GM19023 (cell line): ENCODE data around the gene ELOB.

Experiments
- ATAC-seq: cut with Tn5 transposase; IDR thresholded peaks from one replicate; pipeline ENCODE4 v1.9.1; 2021; ENCODE audit warnings: mild to moderate bottlenecking, moderate library complexity; ENCODE audit not compliant: unreplicated experiment

Gene ELOB

GRCh38 chr16:2777231-2777902 is at the start of gene ELOB:
Gene ELOB, minus strand, starts transcription at chr16:2777280. Its CDS starts 41 bp downstream, at chr16:2777239.
- peak; percentile 72 for ATAC-seq

DNA sequence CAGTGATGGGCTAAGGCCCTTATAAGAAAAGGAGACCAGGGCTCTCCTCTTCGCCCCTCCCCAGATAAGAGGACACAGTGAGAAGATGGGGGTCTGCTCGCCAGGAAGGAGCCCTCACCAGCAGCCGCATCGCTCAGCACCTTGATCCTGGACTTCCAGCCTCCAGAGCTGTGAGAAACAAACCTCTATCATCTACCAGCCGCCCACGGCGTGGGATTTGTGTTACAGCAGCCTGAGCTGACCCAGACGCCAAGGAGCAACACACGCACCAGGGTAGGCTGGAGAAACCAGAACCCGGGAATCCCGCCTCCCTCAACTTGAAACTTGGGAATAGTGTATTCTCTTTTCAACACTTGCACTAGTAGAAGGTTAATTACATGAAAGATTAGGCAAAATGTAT is 48.8 kb upstream of the ELOB start:
- ATAC-seq = no peak

GRCh38 chr16:2825049-2825742 is 48.1 kb upstream of the ELOB start:
- ATAC-seq = no peak

DNA sequence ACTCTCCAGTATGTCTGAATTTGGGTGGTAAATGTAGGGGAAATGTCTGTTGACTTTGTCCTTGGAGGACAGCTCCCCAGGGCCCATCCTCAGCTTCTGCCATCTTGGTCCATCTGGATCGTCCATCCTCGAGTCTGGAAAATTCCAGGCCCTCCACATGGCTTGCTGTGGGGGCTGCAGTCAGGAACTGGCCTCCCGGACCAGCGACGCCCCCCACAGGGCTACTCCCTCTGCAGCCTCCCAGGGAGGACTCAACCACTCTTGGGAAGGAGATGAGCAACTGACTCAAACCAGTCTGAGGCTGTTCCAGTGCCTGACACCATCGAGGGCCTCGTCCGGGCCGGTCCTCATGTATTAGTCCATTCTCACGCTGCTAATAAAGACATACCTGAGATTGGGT is 47.5 kb upstream of the ELOB start:
- no peak for ATAC-seq

DNA sequence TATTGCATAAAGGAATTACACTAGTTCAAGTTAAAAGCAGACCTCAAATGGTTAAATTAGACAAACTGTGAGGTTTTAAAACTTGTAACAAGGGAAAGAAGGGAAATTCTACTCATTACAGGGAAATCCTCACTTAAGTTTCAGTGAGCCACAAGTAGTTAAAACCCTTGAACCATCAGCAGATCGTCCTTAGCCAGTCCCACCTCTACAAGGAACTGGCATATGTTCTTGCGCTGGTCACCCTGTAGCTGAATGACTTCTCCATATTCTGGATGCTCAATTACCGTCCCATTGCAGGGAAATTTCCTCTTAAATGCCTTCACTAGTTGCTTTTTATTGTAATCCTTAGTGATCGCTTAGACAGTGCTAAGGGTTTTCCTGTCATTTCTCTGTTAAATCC is 45.4 kb upstream of the ELOB start:
- ATAC-seq = no peak

DNA sequence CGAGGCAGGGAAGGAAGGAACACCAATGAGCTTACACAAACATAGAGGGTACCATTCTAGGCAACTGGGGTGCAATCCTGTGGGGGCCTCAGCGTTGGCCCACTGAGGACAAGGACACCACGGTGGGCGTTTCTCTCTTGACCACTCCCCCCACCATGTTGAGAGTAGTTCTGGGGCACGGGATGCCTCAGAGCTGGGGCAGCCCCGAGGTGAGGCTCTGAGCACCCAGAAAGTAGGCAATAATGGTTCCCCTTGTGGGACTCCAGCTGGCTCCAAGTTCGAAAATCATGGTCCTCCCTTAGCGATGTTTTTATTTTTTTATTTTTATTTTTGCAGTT is 45.0 kb upstream of the ELOB start:
- ATAC-seq = no peak

DNA sequence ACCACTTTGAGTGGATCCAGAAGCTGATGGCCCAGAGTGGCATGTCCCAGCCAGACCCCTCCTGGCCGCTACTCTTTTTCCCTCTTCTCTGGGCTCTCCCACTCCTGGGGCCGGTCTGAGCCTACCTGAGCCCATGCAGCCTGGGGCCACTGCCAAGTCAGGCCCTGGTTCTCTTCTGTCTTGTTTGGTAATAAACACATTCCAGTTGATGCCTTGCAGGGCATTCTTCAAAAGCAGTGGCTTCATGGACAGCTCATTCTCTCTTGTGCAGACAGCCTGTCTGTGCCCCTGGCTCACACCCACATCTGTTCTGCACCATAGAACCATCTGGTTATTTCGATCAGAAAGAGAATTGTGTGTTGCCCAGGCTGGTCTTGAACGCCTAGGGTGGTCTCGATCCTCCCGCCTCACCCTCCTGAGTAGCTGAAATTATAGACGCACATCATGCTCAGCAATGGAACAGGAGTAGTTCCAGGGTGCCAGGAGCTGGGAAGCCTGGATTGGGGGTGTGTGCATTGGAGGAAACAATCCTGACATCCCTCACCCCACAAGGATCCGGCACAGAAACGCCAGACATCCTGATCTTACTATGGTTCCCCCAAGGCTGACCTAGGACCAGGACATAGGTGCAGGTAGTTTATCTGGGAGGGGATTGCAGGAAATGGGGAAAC is 44.5 kb upstream of the ELOB start:
- no peak for ATAC-seq

- ATAC-seq = no peak
Measured at GRCh38 chr16:2820836-2821486, 43.9 kb upstream of the ELOB start.

DNA sequence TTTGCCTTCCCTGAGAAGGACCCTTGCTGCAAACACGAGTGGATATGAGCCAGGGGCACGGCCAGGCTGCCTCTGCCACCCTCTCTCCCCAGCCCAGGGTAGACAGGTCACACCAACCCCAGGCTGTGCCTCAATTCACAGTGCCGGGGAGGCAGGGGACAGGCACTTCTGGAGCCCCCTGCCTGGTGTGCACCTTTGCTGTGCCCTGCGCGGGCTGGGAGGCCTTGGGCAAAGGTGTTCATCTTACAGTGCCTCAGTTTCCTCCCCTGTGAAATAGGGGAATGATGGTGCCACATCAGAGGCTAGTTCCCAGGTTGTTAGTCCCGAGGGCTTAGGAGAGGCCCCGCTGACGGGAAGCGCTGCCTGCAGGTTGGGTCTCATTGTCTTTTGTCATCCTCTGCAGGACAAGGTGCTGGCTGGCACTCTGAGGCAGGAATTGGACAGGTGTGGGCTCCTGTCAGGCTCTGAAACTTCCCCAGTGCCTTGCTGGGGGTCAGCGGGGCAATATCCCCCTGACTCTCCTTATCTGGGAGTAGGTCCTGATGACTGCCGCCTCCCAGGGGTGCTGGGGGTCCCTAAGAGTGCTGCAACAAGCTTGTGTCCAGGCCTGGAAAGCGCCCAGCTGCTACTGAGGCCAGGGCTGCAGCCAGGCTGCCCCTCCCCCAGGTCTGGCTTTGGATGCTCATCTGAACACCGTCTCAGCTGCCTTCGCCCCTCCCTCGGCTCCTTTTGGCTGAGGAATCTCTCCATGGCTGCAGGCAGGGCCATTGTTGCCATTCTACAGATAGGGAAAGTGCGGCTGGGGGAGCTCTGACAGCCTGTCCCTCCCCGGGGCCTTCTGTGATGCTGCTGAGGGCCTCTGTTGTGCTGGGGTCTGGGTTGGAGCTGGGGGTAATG is 43.1 kb upstream of the ELOB start:
- no peak for ATAC-seq

GRCh38 chr16:2819179-2819938 is 42.3 kb upstream of the ELOB start:
- ATAC-seq = no peak

DNA sequence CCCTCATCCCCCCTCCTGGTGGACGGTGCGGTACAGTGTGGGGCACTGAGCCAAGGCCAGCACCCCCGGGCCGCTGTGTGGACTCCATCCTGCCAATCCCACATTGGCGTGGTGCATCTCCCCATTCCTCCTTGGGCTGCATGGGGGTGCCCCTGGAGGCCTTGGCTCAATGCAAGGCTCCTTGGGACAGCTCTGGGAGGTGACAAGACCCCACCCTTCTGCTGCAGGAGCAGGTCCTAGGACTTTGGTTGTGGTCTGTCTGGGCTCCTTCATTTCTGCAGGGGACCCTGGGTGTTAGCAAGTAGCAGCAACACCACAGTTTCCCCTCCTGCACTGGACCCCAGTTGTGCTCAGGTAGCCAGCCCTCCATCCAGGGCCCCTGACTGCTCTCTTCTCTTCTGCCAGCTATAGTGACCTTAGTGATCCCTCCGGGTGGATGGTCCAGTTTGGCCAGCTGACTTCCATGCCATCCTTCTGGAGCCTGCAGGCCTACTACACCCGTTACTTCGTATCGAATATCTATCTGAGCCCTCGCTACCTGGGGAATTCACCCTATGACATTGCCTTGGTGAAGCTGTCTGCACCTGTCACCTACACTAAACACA is 41.3 kb upstream of the ELOB start:
- no peak for ATAC-seq

DNA sequence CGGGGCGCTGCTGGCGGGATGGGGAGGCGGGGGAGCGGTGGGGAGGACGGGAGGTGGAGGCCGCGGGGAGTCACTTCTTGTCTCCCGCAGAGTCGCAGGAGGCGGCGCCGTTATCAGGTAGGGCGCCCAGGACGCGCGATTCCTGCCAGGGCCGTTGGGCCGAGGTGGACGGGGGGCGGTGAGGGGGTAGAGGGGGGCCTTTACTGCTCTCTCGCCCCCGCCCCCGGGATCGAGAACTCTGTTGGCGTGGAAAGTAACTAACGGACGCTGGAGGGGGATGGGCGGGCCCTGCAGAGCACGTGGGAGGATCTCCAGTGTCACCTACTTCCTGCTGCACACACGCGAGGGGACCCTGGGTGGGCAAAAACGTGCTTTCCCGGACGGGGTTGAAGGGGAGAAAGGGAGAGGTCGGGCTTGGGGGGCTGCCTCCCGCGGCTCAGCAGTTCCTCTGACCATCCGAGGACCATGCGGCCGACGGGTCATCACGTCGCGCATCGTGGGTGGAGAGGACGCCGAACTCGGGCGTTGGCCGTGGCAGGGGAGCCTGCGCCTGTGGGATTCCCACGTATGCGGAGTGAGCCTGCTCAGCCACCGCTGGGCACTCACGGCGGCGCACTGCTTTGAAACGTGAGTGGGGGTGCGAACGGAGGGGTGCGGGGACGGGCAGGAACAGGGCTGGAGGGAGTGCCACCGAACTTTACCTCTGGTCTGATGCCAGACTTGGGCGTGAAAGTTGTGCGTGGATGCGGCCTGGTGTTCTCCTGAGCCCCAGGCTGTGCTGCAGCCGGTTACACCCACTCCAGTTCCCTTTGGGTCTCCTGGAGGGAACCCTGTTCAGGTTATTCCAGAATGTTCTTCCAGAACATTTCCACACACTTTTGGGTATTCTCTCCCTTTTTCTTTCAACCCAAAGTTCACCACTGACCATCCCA is 40.5 kb upstream of the ELOB start:
- ATAC-seq = no peak

GRCh38 chr16:2816751-2817339 is 39.8 kb upstream of the ELOB start, which contains the start of gene PRSS21:
Gene PRSS21, plus strand, starts transcription at chr16:2817237. Its CDS starts 32 bp downstream, at chr16:2817269.
- no peak for ATAC-seq

DNA sequence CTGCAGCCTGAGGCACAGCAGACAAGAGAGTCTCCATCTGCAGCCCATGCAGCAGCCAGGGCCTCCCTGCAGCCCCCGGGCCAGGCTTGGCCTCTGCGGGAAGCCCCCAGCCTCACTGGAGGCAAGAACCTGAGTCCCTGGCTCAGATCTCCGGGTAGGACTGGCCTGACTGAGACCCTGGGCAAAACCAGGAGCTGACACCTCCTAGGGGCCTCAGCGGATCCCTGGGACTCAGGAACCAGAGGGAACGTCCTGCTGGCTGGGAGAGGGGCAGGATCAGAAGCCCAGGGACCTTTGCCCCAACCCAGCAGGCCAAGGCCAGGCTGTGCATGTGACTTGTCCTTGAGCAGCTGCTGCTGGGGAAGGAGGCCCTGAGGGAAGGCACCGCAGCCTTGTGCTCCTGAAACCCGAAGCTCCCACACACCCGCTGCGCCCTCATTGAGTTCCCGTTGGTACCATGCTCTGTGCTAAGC is 38.3 kb upstream of the ELOB start:
- no peak for ATAC-seq

DNA sequence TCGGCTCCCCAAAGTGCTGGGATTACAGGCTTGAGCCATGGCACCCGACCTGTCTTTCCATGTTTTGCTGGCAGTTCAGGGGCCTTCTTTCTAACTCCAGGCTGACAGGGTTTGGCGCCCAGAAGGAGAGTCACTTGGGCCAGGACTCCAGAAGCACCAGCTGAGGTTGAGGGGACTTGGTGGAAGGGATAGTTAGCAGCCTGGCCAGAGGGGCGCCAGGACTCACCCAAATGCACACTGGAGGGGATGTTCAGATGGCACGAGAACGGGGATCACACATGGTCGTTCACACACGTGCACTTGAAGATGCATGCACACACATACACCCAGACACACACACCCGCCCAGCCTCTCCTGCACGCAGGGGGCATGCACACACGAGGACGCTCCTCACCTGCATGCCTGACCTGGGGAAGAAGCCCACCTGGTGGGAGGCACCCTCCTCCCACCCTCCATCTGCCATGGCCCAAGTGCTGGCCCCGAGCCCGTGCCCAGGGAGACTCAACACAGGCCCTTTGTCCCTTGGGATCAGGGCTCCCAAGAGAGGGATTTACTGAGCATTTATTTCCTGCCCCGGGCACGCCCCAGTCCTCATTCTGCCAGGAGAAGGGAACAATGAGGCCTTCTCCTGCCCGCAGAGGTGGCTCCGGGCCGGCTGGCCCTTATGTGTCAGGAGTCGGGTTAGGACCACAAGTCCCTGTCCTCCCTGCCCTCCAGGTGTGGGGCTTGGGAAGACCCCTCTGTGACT is 37.6 kb upstream of the ELOB start:
- ATAC-seq = no peak

- no peak for ATAC-seq
Measured at GRCh38 chr16:2813771-2814221, 36.7 kb upstream of the ELOB start.
